ENCODE results near the gene PRMT3.

GRCh38 chr11:20407344-20407743, 19.8 kb downstream of the PRMT3 start:
- TF ChIP-seq EZH2 (IDR thresholded peaks at IDR 0.05; ENCODE audit: borderline replicate concordance, low read depth, low read length, severe bottlenecking): no peak
- TF ChIP-seq, protein P1, sequence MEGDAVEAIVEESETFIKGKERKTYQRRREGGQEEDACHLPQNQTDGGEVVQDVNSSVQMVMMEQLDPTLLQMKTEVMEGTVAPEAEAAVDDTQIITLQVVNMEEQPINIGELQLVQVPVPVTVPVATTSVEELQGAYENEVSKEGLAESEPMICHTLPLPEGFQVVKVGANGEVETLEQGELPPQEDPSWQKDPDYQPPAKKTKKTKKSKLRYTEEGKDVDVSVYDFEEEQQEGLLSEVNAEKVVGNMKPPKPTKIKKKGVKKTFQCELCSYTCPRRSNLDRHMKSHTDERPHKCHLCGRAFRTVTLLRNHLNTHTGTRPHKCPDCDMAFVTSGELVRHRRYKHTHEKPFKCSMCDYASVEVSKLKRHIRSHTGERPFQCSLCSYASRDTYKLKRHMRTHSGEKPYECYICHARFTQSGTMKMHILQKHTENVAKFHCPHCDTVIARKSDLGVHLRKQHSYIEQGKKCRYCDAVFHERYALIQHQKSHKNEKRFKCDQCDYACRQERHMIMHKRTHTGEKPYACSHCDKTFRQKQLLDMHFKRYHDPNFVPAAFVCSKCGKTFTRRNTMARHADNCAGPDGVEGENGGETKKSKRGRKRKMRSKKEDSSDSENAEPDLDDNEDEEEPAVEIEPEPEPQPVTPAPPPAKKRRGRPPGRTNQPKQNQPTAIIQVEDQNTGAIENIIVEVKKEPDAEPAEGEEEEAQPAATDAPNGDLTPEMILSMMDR (IDR thresholded peaks at IDR 0.05; ENCODE audit: extremely low read depth in 1 of 2, insufficient read depth in 1 of 2, low read depth in 1 of 2, low read length in 2 of 2): no peak
